Limb (tissue), 2 donors: ENCODE data around the gene ABCB4.

Experiments
- DNase-seq, 2 donors: peaks; one replicate each; pipeline ENCODE4 v3.0.0-alpha.2; 2016; ENCODE audit errors: extremely low spot score in 2 of 2

Gene ABCB4

GRCh38 chr7:87354749-87355148 lies 120.7 kb downstream of the ABCB4 start:
- DNase-seq: no peak
